NCI-H524 treated with DMSO at 0.1 percent for 48 hours (cell line): ENCODE data around the gene CCDC69.
A peak's percentile ranks its signal among the peaks of the same experiment; 100 is the strongest.

Experiments
- DNase-seq: peaks from one replicate; lab custom pipeline; 2025; lab: John Stamatoyannopoulos, UW

Gene CCDC69

DNA sequence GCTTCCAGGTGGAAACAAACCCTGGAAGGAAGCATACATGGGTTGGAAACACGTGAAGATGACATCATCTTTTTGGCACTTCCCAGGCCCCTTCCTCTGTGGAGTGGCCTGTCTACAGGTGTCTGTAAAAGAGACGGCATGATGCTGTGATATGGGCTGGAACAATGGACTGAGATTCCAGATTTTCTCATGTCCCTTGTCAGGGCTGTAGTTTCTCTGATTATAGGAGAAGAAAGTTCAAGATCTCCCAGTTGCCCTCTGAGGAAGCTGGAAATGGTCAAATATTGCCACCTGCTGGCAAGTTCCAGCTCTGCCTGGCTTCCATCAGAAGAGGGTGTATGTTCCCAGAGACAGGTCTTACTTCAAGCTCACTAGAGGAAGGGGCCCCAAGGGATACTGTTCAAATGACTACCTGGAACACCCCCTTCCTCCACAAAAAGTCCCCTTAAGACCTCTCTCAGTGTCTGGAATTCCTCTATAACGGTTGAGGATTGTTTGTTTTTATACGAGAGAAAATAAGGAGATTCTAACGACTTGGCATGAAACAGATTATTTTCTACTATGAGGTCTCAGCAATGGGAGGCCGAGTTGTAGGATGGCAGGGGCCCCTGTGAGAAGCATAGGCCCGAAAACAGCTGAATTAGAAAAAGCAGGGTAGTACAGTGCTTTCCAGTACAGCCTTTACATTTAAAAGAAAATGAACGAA is 59.1 kb downstream of the CCDC69 start:
- no peak for DNase-seq

DNA sequence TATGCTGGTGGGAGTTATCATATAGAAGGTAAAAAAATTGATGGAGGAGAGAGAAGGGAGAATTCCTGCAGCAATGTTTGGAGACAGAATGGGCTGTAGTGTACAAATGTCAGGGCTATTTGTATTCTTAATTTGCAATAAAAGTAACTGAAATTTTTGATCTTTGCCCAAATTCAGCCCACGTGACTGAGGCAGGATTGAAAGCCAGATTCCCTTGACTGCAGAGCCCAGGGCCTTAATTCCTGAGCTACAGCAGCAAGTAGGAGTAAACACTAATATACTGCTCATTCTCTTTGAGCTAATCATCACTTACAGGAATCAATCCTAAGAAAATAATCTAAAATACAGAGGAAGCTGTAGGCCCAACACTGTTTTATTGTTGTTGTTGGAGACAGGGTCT is 61.1 kb downstream of the CCDC69 start:
- no peak for DNase-seq

DNA sequence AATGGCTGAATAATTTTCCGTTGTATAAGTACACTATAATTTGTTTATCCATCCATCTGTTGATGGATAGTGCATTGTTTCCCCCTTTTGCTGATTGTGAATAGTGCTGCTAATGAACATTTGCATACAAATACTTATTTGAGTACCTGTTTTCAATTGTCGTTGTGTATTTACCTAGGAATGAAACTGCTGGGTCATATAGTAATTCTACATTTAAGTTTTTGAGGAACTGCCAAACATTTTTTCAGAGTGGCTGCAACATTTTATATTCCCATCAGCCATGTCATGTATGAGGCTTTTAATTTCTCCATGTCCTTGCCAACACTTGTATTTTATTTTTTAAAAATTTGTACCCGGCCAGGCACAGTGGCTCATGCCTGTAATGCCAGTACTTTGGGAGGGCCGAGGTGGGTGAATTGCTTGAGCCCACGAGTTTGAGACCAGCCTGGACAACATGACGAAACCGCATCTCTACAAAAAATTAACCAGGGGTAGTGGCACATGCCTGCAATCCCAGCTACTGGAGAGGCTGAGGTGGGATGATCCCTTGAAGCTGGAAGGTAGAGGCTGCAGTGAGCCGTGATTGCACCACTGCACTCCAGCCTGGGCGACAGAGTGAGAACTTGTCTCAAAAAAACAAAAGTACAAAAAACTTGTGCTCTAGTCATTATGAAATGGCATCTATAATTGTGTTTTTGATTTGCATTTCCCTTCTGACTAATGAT is 64.1 kb downstream of the CCDC69 start:
- no peak for DNase-seq

DNA sequence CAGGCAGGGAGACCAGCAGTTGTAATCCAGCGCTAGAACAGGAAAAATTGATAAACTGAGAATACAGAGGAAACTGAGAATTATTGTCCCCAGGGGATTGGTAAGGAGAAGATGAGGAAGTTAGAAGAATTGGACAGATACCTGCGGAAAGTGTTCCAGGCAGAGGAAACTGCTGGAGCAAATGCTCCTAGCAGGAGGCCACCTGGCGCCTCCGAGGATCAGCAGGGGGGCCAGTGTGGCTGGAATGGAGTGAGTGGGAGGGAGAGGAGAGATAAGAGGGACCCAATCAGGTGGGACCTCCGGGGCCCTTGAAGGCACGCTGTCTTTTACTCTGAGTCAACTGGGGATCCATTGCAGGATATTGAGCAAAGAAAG is 65.6 kb downstream of the CCDC69 start:
- DNase-seq = no peak

DNA sequence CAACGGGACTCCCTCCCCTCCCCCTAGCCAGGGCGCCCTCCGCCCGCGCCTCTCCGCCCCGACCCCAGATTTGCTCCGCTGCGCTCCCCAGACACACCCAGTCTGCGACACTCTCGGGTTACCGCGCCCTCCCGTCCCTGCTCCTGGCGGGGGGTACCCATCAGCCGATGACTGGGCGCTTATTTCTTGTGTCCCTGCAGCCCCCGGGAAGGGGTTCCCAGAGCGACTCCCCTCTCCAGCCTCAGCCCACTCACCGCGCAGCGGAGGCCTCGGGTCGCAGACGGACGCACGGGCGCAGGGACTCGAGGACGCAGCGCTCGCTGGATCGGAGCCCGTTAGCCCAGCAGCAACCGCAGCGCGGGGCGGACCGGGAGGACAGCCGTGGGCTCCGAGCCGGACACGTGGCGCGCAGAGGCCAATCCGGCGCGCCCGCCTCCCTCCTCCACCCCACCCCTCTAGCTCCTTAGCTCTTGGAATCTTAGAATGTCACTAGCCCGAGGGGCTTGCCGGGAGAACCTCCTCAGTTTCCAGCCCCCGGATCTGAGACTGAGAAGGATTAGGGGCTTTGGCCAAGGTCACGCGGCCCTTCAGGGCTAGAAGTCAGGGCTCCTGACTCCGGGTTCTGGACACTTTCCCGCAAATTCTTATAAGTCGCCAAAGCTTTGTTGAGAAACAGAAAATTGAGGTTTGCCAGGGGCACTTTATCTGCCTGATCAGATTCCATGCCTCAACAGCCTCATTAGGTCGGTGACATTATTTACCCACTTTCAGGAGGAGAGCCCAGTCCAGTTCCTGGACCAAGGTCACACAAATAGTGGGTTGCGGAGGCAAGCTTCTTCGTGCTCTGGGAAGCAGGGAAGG is 66.2 kb downstream of the CCDC69 start, which contains the start of gene ANXA6:
TSS of gene ANXA6 (minus strand) at position 354 of the 861 bp plus-strand sequence. CDS start 9,878 bp downstream, outside the sequence.
- DNase-seq = peak; percentile 63

- DNase-seq = no peak
These were observed 67.1 kb downstream of the CCDC69 start for GRCh38 chr5:151156507-151157420.

DNA sequence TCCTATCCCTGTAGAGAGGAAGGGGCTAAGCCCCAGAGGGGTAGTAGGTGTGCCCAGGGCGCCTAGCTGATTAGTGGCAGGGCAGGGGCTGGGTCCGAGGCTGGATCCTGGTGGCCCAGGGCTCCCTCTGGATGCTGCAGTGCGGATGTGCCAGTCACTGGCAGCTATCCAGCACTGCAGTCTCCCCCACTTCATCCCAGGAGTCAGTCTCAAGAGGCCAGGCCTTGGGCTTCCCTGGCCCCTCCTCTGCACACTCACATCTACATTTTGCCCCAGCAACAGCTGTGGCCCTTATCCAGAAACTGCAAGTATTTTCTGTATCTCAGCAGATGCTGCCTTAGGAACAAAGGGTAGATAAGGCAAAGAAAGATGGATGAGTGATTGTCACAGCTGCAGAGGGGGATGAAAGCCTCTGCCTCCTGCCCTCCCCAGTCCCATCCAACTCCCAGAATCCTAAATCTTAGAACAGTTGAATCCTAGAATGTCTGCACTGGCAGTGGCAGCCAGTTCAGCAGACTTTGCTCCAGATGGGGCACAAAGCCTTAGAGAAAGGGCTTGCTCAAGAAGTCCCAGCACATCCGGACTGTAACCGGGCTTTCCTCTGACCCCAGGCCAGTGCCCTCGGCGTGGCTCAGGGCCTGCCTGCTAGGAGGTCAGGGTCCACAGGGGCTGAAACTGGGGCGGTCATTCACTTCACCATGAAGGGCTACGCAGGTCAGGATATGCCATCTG is 68.0 kb downstream of the CCDC69 start:
- DNase-seq = peak; percentile 87

GRCh38 chr5:151154931-151155774 is 68.7 kb downstream of the CCDC69 start:
- no peak for DNase-seq

GRCh38 chr5:151153766-151154272 is 70.1 kb downstream of the CCDC69 start:
- no peak for DNase-seq

DNA sequence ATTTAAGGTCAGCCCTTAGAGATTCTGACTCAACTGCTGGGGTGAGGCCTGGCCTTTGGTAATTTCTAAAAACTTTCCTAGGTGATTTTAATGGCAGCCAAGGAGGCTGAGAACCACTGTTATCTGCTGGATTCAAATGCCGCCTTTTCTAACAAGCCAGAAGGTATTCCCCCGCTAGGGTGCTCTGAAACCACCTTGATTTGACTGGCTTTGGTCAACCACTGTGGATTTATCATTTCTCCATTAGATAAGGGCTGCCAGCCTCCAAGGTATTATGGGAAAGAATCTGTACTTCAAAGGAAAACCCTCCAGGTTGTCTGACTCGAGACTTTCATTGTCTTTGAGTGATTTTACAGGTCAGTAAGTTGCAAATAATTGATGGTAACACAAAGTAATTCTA is 70.6 kb downstream of the CCDC69 start:
- DNase-seq = no peak

- DNase-seq = no peak
These were observed 72.1 kb downstream of the CCDC69 start for GRCh38 chr5:151151793-151152192.

- no peak for DNase-seq
These were observed 72.6 kb downstream of the CCDC69 start for GRCh38 chr5:151151263-151151660.

DNA sequence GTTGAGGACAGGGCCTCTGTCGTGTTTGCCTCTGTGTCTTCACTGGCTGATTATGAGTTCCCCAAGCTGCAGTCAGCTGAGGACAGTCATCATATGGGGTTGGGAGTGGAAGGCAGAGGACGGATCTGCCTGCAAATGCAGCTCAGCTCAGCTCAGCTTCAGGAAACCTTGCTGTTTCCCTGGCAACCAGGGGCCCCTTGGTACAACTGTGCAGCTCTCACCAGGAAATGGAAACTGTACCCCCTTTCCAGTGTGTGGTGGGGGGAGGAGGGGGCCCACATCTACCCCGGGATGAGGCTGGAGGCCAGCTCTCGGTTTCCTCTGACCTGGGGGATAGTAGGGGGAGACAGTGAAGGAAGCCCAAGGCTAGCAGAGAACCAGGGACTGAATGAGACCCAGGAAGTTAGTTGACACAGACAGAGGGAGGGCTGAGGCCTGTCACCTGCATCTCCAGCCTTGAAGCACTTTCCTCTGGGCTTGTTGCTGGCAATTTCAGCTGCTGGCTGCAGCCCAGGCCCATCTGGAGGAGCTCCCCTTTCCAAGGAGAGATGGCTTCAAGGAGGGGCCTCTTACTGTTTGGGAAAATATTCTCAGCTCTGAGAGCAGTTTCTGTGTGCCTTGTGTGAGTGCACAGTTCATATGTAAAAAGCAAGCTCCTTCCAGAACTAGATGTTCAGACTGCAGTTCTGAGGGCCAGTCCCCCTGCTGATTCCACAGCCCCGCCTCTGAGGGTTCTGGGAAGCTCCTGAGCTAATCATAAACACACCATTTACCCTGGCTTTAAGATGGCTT is 73.2 kb downstream of the CCDC69 start:
- DNase-seq = no peak

- no peak for DNase-seq
These were observed 75.3 kb downstream of the CCDC69 start for GRCh38 chr5:151148583-151148982.

- no peak for DNase-seq
These were observed 76.9 kb downstream of the CCDC69 start for GRCh38 chr5:151147033-151147432.

DNA sequence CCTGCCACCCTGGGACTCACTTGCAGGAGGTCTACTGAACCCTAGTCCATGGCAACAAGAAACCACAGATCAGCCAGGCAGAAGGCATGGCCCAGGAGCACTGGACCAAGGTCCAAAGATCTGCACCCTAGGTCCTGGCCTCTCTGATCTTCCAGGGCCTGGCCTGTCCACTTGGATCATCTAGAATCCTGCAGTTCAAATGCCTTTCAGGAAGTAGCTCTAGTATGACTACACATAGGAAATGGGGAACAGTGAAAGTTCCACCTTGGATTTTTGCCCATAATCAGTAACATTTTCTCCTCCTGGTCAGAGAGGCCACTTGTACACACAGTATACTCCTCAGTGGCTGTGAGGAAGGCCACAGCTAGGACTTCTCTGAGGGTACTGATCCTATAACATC is 77.8 kb downstream of the CCDC69 start:
- no peak for DNase-seq

DNA sequence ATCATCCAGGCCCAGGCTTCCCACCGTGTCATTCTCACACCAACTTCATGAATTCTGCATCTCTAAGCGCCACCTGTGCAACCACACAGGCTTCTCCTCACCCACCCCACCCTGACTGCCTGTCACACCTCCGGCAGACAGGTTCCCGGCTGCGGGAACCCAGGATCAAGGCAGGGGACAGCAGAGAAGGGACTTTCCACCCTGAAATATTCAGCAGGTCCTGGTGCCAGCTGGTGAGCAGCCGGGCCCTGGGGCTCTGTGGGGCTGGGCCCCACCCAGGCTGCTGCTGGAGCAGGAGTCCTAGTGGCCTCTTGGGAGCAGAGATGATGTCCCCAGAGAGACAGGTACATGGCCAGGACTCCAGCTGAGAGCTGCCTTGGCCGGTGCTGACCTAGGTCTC is 79.0 kb downstream of the CCDC69 start:
- no peak for DNase-seq

GRCh38 chr5:151144275-151144674 is 79.6 kb downstream of the CCDC69 start:
- DNase-seq = no peak

- DNase-seq = no peak
These were observed 80.2 kb downstream of the CCDC69 start for GRCh38 chr5:151143645-151144044.
